Ishikawa (cell line): ENCODE measurements around the gene CADPS.

ENCODE experiments used
- CEBPB ChIP-seq: IDR thresholded peaks from 2 replicates; pipeline ENCODE4 v1.6.1; 2012
- CREB1 ChIP-seq: IDR thresholded peaks from 2 replicates; pipeline ENCODE4 v1.6.1; 2012; ENCODE audit warnings: low read depth
- EGR1 ChIP-seq: IDR thresholded peaks from 2 replicates; pipeline ENCODE4 v1.6.1; 2012
- EP300 ChIP-seq: IDR thresholded peaks from 2 replicates; pipeline ENCODE4 v1.6.1; 2012; ENCODE audit warnings: borderline replicate concordance
- FOXM1 ChIP-seq: IDR thresholded peaks from 2 replicates; pipeline ENCODE4 v1.6.1; 2012; ENCODE audit warnings: low read depth, borderline replicate concordance
- NFIC ChIP-seq: IDR thresholded peaks from 2 replicates; pipeline ENCODE4 v1.6.1; 2012
- RAD21 ChIP-seq: IDR thresholded peaks from 2 replicates; pipeline ENCODE4 v1.6.1; 2012; ENCODE audit warnings: low read depth
- TAF1 ChIP-seq: IDR thresholded peaks from 2 replicates; pipeline ENCODE4 v1.6.1; 2012; ENCODE audit warnings: low read depth, mild to moderate bottlenecking
- TCF12 ChIP-seq: IDR thresholded peaks from 2 replicates; pipeline ENCODE4 v1.6.1; 2012; ENCODE audit warnings: low read depth
- TEAD4 ChIP-seq: IDR thresholded peaks from 2 replicates; pipeline ENCODE4 v1.6.1; 2012
- USF1 ChIP-seq: IDR thresholded peaks from 2 replicates; pipeline ENCODE4 v1.6.1; 2012
- YY1 ChIP-seq: IDR thresholded peaks from 2 replicates; pipeline ENCODE4 v1.6.1; 2012; ENCODE audit warnings: low read depth
- ZBTB7A ChIP-seq: IDR thresholded peaks from 2 replicates; pipeline ENCODE4 v1.6.1; 2012; ENCODE audit warnings: low read depth
- TF ChIP-seq, protein P1 (sequence below): IDR thresholded peaks from 2 replicates; pipeline ENCODE4 v1.6.1; 2012
- TF ChIP-seq, protein P2 (sequence below): IDR thresholded peaks from 2 replicates; pipeline ENCODE4 v1.6.1; 2012; ENCODE audit warnings: low read depth, mild to moderate bottlenecking

Gene CADPS

GRCh38 chr3:62655691-62656063 lies 219.5 kb downstream of the CADPS start:
- TF ChIP-seq ZBTB7A (no peak), RAD21 (no peak), USF1 (no peak), TAF1 (no peak), CREB1 (no peak), NFIC (no peak), CEBPB (no peak), EGR1 (no peak), TCF12 (no peak), FOXM1 (no peak), YY1 (no peak), EP300 (no peak), TEAD4 (no peak)
- TF ChIP-seq, protein P1, sequence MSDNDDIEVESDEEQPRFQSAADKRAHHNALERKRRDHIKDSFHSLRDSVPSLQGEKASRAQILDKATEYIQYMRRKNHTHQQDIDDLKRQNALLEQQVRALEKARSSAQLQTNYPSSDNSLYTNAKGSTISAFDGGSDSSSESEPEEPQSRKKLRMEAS, result no peak
- TF ChIP-seq, protein P2, sequence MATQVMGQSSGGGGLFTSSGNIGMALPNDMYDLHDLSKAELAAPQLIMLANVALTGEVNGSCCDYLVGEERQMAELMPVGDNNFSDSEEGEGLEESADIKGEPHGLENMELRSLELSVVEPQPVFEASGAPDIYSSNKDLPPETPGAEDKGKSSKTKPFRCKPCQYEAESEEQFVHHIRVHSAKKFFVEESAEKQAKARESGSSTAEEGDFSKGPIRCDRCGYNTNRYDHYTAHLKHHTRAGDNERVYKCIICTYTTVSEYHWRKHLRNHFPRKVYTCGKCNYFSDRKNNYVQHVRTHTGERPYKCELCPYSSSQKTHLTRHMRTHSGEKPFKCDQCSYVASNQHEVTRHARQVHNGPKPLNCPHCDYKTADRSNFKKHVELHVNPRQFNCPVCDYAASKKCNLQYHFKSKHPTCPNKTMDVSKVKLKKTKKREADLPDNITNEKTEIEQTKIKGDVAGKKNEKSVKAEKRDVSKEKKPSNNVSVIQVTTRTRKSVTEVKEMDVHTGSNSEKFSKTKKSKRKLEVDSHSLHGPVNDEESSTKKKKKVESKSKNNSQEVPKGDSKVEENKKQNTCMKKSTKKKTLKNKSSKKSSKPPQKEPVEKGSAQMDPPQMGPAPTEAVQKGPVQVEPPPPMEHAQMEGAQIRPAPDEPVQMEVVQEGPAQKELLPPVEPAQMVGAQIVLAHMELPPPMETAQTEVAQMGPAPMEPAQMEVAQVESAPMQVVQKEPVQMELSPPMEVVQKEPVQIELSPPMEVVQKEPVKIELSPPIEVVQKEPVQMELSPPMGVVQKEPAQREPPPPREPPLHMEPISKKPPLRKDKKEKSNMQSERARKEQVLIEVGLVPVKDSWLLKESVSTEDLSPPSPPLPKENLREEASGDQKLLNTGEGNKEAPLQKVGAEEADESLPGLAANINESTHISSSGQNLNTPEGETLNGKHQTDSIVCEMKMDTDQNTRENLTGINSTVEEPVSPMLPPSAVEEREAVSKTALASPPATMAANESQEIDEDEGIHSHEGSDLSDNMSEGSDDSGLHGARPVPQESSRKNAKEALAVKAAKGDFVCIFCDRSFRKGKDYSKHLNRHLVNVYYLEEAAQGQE, result no peak

DNA sequence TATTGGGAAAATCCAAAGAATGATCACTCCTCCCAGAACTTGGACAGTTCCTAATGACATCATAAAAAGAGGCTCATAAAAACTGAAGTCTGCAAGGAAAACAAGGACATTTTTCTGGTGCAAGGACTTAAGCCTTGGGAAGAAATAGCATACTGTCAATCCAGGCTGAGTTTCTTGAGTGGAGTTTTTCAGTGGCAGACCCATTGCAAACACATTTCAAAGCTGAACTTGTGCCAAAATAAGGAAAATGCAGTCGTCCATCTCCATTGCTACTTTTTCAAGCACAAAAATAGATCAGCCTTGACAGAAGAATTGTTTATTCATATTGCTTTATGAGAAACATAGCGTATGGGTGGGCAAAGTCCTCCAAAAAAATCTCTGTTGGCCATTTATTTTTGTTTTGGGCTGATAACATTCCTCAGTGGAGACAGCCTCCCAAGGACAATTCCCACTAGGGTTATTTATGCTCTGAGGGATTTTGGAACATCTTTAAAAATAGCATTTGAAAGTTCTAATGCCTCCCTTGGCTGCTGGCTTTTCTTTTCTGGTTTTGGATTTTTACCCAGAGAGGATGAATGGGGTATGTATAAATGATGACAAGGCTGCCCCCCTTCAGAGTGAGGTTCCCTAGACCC lies 220.0 kb downstream of the CADPS start:
- TF ChIP-seq TEAD4, result no peak

GRCh38 chr3:62653796-62654195 lies 221.4 kb downstream of the CADPS start:
- TF ChIP-seq EP300 (no peak), CREB1 (no peak), EGR1 (no peak), NFIC (no peak), USF1 (no peak), TEAD4 (no peak), RAD21 (no peak), CEBPB (no peak), TAF1 (no peak), FOXM1 (no peak), TCF12 (no peak), ZBTB7A (no peak), YY1 (no peak)
- TF ChIP-seq, protein P2, result no peak
- TF ChIP-seq, protein P1, result no peak

GRCh38 chr3:62647711-62648110 lies 227.5 kb downstream of the CADPS start:
- TF ChIP-seq EP300 (no peak), EGR1 (no peak), ZBTB7A (no peak), CEBPB (no peak), CREB1 (no peak), TEAD4 (no peak), USF1 (no peak), RAD21 (no peak), YY1 (no peak), TCF12 (no peak), FOXM1 (no peak), TAF1 (no peak), NFIC (no peak)
- TF ChIP-seq, protein P2, result no peak
- TF ChIP-seq, protein P1, result no peak
